ENCODE data around the gene RSRC1. TPM values are rescaled to one million over a fixed set of nuclear protein-coding genes. Genes with fewer than 3 reads are reported as not detected.

Gene RSRC1
- polyA plus RNA-seq, 1 donor (not counting 4 experiments of a cell fraction or from before 2014, with no cell fraction given): 11.1 TPM

DNA sequence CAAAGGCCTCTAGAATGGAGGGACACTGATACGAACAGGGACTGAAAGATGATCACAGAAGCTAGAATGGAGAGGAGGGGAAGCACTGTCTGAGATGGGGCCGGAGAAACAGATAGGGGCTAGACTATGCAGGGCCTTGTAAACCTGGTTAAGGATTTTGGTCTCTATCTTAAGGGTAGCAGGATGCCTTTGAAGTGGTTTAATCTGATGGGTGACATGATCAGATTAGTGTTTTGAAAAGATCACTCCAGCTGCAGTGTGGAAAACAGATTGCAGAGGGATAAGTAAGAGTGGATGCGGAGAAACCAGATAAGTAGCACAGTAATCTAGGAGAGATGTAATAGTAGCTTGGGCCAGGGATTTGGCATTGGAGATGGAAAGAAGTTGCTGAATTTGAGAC lies 108.1 kb downstream of the RSRC1 start:
- FAIRE-seq: no peak

DNA sequence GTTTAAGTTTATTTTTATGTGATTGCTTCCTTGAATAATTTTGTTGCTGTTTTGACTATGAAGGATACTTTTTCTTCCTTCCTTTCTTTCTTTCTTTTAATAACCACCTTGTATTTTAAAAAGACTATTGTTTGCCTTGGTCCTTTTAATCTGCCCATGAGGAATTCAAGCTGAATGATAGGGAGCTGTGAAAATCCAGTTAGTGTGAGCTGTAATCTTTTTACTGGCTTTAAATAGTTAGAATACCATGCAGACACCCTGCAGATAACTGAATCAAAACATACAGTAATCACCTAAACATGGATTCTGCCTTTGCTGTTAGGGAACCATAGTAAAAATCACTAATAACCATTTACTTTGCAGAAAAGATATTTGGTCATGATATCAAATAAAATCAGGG lies 110.7 kb downstream of the RSRC1 start:
- H3K4me2 ChIP-seq (ENCODE audit: control insufficient read depth, extremely low read depth, insufficient read depth, low read depth, low read length): no peak overlapping the region
- H3K9me1 ChIP-seq (ENCODE audit: control insufficient read depth, extremely low read depth, insufficient read depth, low read length): no peaks in the 10 kb centered on the region
- H4K20me1 ChIP-seq (ENCODE audit: control insufficient read depth, extremely low read depth, insufficient read depth, low read length): no peaks in the 10 kb centered on the region
- no peaks in the 10 kb centered on the region for H3K79me2 ChIP-seq (ENCODE audit: control insufficient read depth, insufficient read depth, low read length)
- no peaks in the 10 kb centered on the region for H3K36me3 ChIP-seq (ENCODE audit: control insufficient read depth in 2 of 2, extremely low read depth in 1 of 2, insufficient read depth in 2 of 2, low read length in 2 of 2)
- no peak overlapping the region for H2AFZ ChIP-seq (ENCODE audit: control insufficient read depth, low read length)
- no peak overlapping the region for H3K27ac ChIP-seq (ENCODE audit: control insufficient read depth, insufficient read depth, low read length)
- no peaks in the 10 kb centered on the region for H3K27me3 ChIP-seq (ENCODE audit: control insufficient read depth, extremely low read depth, insufficient read depth, low read length)
- DNase-seq (ENCODE audit: low read depth, low spot score) (no peak), FAIRE-seq (no peak)
- H3K4me3 ChIP-seq (ENCODE audit: control insufficient read depth in 2 of 3, extremely low read depth in 1 of 3, insufficient read depth in 2 of 3, low read depth in 1 of 3, low read length in 3 of 3): no peak overlapping the region
- no peak overlapping the region for H3K9ac ChIP-seq (ENCODE audit: control insufficient read depth, extremely low read depth, insufficient read depth, low read length)
- dilution Hi-C loops (cut with MboI; ENCODE audit: extremely low pct_ligation_motif_present, low sequenced_read_pairs): no loop called here
- no peaks in the 10 kb centered on the region for H3K9me3 ChIP-seq (ENCODE audit: control insufficient read depth, low read depth, low read length)
- TF ChIP-seq, protein P1, sequence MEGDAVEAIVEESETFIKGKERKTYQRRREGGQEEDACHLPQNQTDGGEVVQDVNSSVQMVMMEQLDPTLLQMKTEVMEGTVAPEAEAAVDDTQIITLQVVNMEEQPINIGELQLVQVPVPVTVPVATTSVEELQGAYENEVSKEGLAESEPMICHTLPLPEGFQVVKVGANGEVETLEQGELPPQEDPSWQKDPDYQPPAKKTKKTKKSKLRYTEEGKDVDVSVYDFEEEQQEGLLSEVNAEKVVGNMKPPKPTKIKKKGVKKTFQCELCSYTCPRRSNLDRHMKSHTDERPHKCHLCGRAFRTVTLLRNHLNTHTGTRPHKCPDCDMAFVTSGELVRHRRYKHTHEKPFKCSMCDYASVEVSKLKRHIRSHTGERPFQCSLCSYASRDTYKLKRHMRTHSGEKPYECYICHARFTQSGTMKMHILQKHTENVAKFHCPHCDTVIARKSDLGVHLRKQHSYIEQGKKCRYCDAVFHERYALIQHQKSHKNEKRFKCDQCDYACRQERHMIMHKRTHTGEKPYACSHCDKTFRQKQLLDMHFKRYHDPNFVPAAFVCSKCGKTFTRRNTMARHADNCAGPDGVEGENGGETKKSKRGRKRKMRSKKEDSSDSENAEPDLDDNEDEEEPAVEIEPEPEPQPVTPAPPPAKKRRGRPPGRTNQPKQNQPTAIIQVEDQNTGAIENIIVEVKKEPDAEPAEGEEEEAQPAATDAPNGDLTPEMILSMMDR (optimal IDR thresholded peaks at IDR 0.05 in 1 of 3, IDR thresholded peaks at IDR 0.05 in 1 of 3, conservative IDR thresholded peaks at IDR 0.05 in 1 of 3; ENCODE audit: extremely low read depth in 1 of 3, insufficient read depth in 2 of 3, low read length in 3 of 3): no peak
- no peak for TF ChIP-seq EZH2 (IDR thresholded peaks at IDR 0.05; ENCODE audit: low read length)
- no peaks in the 10 kb centered on the region for H3K4me1 ChIP-seq (ENCODE audit: control insufficient read depth, extremely low read depth, insufficient read depth, low read length)

More for the DNA sequence above, 108.1 kb downstream of the RSRC1 start:
- H3K4me3 ChIP-seq (ENCODE audit: control insufficient read depth in 2 of 3, extremely low read depth in 1 of 3, insufficient read depth in 2 of 3, low read depth in 1 of 3, low read length in 3 of 3): no peak overlapping the region
- H3K9ac ChIP-seq (ENCODE audit: control insufficient read depth, extremely low read depth, insufficient read depth, low read length): no peak overlapping the region
- H3K79me2 ChIP-seq (ENCODE audit: control insufficient read depth, insufficient read depth, low read length): no peaks in the 10 kb centered on the region
- no peak overlapping the region for H3K4me2 ChIP-seq (ENCODE audit: control insufficient read depth, extremely low read depth, insufficient read depth, low read depth, low read length)
- H3K9me1 ChIP-seq (ENCODE audit: control insufficient read depth, extremely low read depth, insufficient read depth, low read length): no peaks in the 10 kb centered on the region
- no peaks in the 10 kb centered on the region for H3K4me1 ChIP-seq (ENCODE audit: control insufficient read depth, extremely low read depth, insufficient read depth, low read length)
- H3K36me3 ChIP-seq (ENCODE audit: control insufficient read depth in 2 of 2, extremely low read depth in 1 of 2, insufficient read depth in 2 of 2, low read length in 2 of 2): no peaks in the 10 kb centered on the region
- DNase-seq (ENCODE audit: low read depth, low spot score): no peak
- H2AFZ ChIP-seq (ENCODE audit: control insufficient read depth, low read length): no peak overlapping the region
- H4K20me1 ChIP-seq (ENCODE audit: control insufficient read depth, extremely low read depth, insufficient read depth, low read length): no peaks in the 10 kb centered on the region
- dilution Hi-C loops (cut with MboI; ENCODE audit: extremely low pct_ligation_motif_present, low sequenced_read_pairs): no loop called here
- no peaks in the 10 kb centered on the region for H3K27me3 ChIP-seq (ENCODE audit: control insufficient read depth, extremely low read depth, insufficient read depth, low read length)
- no peak overlapping the region for H3K27ac ChIP-seq (ENCODE audit: control insufficient read depth, insufficient read depth, low read length)
- H3K9me3 ChIP-seq (ENCODE audit: control insufficient read depth, low read depth, low read length): no peaks in the 10 kb centered on the region
- TF ChIP-seq, protein P1 (optimal IDR thresholded peaks at IDR 0.05 in 1 of 3, IDR thresholded peaks at IDR 0.05 in 1 of 3, conservative IDR thresholded peaks at IDR 0.05 in 1 of 3; ENCODE audit: extremely low read depth in 1 of 3, insufficient read depth in 2 of 3, low read length in 3 of 3): no peak
- no peak for TF ChIP-seq EZH2 (IDR thresholded peaks at IDR 0.05; ENCODE audit: low read length)

Measured in keratinocyte (primary cell).